SK-N-SH (cell line): ENCODE results near the gene TMEM107. TPM values are rescaled to one million over a fixed set of nuclear protein-coding genes. Genes with fewer than 3 reads are reported as not detected.

Source experiments
- CTCF ChIA-PET: fragments of 300-600, 350-600 bp; formaldehyde crosslinking; extraction: SDS; loops from one replicate; lab custom pipeline; 2021; lab: Yijun Ruan, JAX
- POLR2A ChIA-PET: fragments of 350-600 bp; sonication (Branson Sonifier 250); formaldehyde crosslinking; extraction: SDS; loops from one replicate; lab custom pipeline; 2020; ENCODE audit warnings: antibody characterized with exemption, inconsistent platforms; lab: Yijun Ruan, JAX
- DNase-seq: peaks from one replicate; pipeline ENCODE4 v3.0.0; 2012
- H2AFZ ChIP-seq: fragments of 200-600 bp; sonication (generic); 2 replicates; pipeline ENCODE4 v1.8.1; 2016; ENCODE audit warnings: antibody characterized with exemption, mild to moderate bottlenecking, low read depth
- H3F3A ChIP-seq: fragments of 200-600 bp; sonication (generic); replicated peaks from 2 replicates; pipeline ENCODE3; 2016; ENCODE audit warnings: antibody characterized with exemption, mild to moderate bottlenecking; ENCODE audit not compliant: insufficient read depth
- H3K27ac ChIP-seq, 2 experiments: fragments of 200-500 bp in 1 of 2; fragments of 200-600 bp in 1 of 2; sonication (Bioruptor generic) in 1 of 2; sonication (generic), shearing (Covaris generic) in 1 of 2; 2 replicates each; pipeline versions ENCODE4 v1.5.1 to v1.6.1; 2014 to 2016; ENCODE audit warnings: low read depth in 2 of 2, inconsistent platforms in 1 of 2, low read length in 1 of 2, mild to moderate bottlenecking in 1 of 2, mixed read lengths in 1 of 2
- H3K27me3 ChIP-seq: fragments of 200-600 bp; sonication (generic), shearing (Covaris generic); 2 replicates; pipeline ENCODE4 v1.6.1; 2016; ENCODE audit warnings: mixed run types; ENCODE audit not compliant: insufficient read depth
- H3K36me3 ChIP-seq, 2 experiments: fragments of 200-500 bp in 1 of 2; fragments of 200-600 bp in 1 of 2; sonication (Bioruptor generic) in 1 of 2; sonication (generic) in 1 of 2; replicated peaks in 1 of 2; 2 replicates each; pipeline versions ENCODE3 to v1.5.1; 2014 to 2016; ENCODE audit warnings: low read length in 1 of 2, mild to moderate bottlenecking in 1 of 2; ENCODE audit not compliant: insufficient read depth in 2 of 2, control insufficient read depth in 1 of 2
- H3K4me1 ChIP-seq, 2 experiments: fragments of 200-500 bp in 1 of 2; fragments of 200-600 bp in 1 of 2; sonication (Bioruptor generic) in 1 of 2; sonication (generic), shearing (Covaris generic) in 1 of 2; 2 replicates each; pipeline versions ENCODE4 v1.5.1 to v1.6.1; 2014 to 2016; ENCODE audit warnings: low read depth in 1 of 2, low read length in 1 of 2, mixed run types in 1 of 2; ENCODE audit not compliant: insufficient read depth in 2 of 2, control insufficient read depth in 1 of 2
- H3K4me2 ChIP-seq: fragments of 200-600 bp; sonication (generic), shearing (Covaris generic); 2 replicates; pipeline ENCODE4 v1.6.1; 2017; ENCODE audit warnings: mixed run types
- H3K4me3 ChIP-seq, 2 experiments: fragments of 200-500 bp in 1 of 2; fragments of 200-600 bp in 1 of 2; sonication (Bioruptor generic) in 1 of 2; sonication (generic), shearing (Covaris generic) in 1 of 2; 2 replicates each; pipeline versions ENCODE4 v1.5.1 to v1.8.1; 2014 to 2016; ENCODE audit warnings: low read depth in 2 of 2, inconsistent platforms in 1 of 2, low read length in 1 of 2, mild to moderate bottlenecking in 1 of 2, mixed read lengths in 1 of 2, moderate library complexity in 1 of 2
- H3K79me2 ChIP-seq: fragments of 200-600 bp; sonication (generic); 2 replicates; pipeline ENCODE4 v1.8.1; 2017; ENCODE audit warnings: mild to moderate bottlenecking; ENCODE audit not compliant: insufficient read depth
- H3K9ac ChIP-seq: fragments of 200-600 bp; sonication (generic); 2 replicates; pipeline ENCODE4 v1.6.1; 2017; ENCODE audit warnings: mixed run types
- H3K9me2 ChIP-seq: fragments of 200-600 bp; sonication (generic); 2 replicates; pipeline ENCODE4 v1.6.1; 2017; ENCODE audit warnings: mixed run types
- H3K9me3 ChIP-seq: fragments of 200-600 bp; sonication (generic); 2 replicates; pipeline ENCODE4 v1.6.1; 2017; ENCODE audit warnings: mixed run types, mild to moderate bottlenecking, moderate library complexity
- H4K20me1 ChIP-seq: fragments of 200-600 bp; sonication (generic); 2 replicates; pipeline ENCODE4 v1.6.1; 2017; ENCODE audit warnings: mild to moderate bottlenecking, mixed run types; ENCODE audit not compliant: insufficient read depth
- CTCF ChIP-seq: fragments of 200-600 bp; sonication (generic); IDR thresholded peaks from 2 replicates; pipeline ENCODE4 v1.6.1; 2017; ENCODE audit warnings: antibody characterized with exemption, mild to moderate bottlenecking, moderate library complexity
- EP300 ChIP-seq, 2 experiments: IDR thresholded peaks; 2 replicates each; pipeline versions ENCODE4 v1.4.0 to v1.6.1; 2012; ENCODE audit warnings: borderline replicate concordance in 1 of 2, low read depth in 1 of 2, low read length in 1 of 2
- EZH2phosphoT487 ChIP-seq: fragments of 200-600 bp; sonication (generic); IDR thresholded peaks from 2 replicates; pipeline ENCODE4 v1.6.1; 2017; ENCODE audit warnings: low read depth, mixed run types, mild to moderate bottlenecking, antibody characterized with exemption, moderate library complexity, borderline replicate concordance
- FOSL2 ChIP-seq: IDR thresholded peaks from 2 replicates; pipeline ENCODE4 v1.4.0; 2012; ENCODE audit warnings: low read depth, mild to moderate bottlenecking, moderate library complexity, borderline replicate concordance
- FOXJ3 ChIP-seq: sonication (generic); formaldehyde crosslinking; IDR thresholded peaks from 2 replicates; pipeline ENCODE4 v1.5.1; 2020; ENCODE audit warnings: mild to moderate bottlenecking, missing genetic modification reagents
- GATA2 ChIP-seq: sonication (generic); formaldehyde crosslinking; IDR thresholded peaks from 2 replicates; pipeline ENCODE4 v1.5.0; 2020; ENCODE audit warnings: mild to moderate bottlenecking, missing genetic modification reagents
- JUND ChIP-seq: IDR thresholded peaks from 2 replicates; pipeline ENCODE4 v1.4.0; 2012
- MXI1 ChIP-seq: IDR thresholded peaks from 2 replicates; pipeline ENCODE4 v1.6.1; 2012; ENCODE audit warnings: mild to moderate bottlenecking, low read depth, low read length, improper control_type of control experiment
- NRF1 ChIP-seq: IDR thresholded peaks from 2 replicates; pipeline ENCODE4 v1.6.1; 2012; ENCODE audit warnings: low read depth, mild to moderate bottlenecking, low read length
- PBX3 ChIP-seq: IDR thresholded peaks from 2 replicates; pipeline ENCODE4; 2012
- POLR2AphosphoS5 ChIP-seq: IDR thresholded peaks from 2 replicates; pipeline ENCODE4 v1.6.1; 2012; ENCODE audit warnings: low read depth, low read length
- SMC3 ChIP-seq: IDR thresholded peaks from 2 replicates; pipeline ENCODE4 v1.6.1; 2012; ENCODE audit warnings: low read depth, low read length, improper control_type of control experiment
- WGBS: methylation state at CpG from one replicate; pipeline ENCODE4 v1.1.6; 2017; ENCODE audit warnings: low lambda C conversion rate; 5-methylcytosine and 5-hydroxymethylcytosine counted together
- polyA plus RNA-seq, 3 experiments: library from polyadenylated mRNA; depleted of rRNA; stranded (reverse); fragments of >200 nt; gene quantifications; 2 replicates each; pipeline ENCODE4 v1.2.3, GENCODE V29; 2012
- TF ChIP-seq, protein P1 (sequence below): IDR thresholded peaks from 2 replicates; pipeline ENCODE4 v1.6.1; 2012; ENCODE audit warnings: mild to moderate bottlenecking, low read depth, low read length, moderate library complexity
- TF ChIP-seq, protein P2 (sequence below): fragments of 150-350 bp; IDR thresholded peaks from 2 replicates; pipeline ENCODE4 v1.6.1; 2016; ENCODE audit warnings: mild to moderate bottlenecking, low read depth, low read length

The TMEM107 gene
- polyA plus RNA-seq, 1 of the 3 experiments (the other 2 are of a cell fraction) = 18.6 TPM

DNA sequence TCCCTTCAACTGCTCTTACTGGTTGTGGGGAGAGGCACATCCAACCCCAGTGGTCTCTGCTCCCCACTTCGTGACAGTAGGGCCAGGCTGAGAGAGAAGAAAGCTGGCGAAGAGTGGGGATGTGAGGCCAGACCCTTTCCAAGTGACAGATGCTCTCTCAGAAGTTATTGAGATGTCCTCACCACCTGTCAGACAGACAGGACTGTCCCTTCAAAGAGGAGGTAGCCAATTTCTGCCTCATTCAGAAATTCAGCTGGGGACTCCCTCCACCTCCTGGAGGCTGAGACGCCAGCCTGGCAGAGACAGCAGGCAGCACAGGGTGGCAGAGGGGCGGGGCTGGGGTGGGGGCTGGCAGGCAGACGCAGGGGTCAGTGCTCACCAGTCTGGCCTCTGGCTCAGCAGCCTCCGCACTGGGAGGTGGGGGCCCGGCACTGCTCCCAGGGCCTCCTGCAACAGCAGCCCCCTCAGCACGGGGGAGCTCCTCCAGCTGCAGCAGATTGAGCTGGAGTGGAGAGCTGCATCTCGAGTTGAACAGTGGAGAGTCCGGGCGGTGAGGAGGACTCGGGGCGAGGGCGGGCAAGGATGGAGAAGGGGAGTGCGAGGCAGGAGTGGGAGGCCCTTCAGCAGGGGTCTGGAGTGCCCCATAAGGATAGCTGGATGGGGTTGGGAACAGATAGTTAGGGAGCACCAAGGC, 33.1 kb downstream of the TMEM107 start:
- WGBS = 94% methylated on average over 11 of the region's 15 CpGs
- TF ChIP-seq GATA2 (CRISPR knock-in tag) (no peak), POLR2AphosphoS5 (no peak), JUND (no peak), PBX3 (no peak), FOSL2 (no peak), EP300 (IDR thresholded peaks at IDR 0.05; ENCODE audit: borderline replicate concordance in 1 of 2, low read depth in 1 of 2, low read length in 1 of 2) (no peak), NRF1 (no peak), EZH2phosphoT487 (no peak), MXI1 (no peak), CTCF (no peak), FOXJ3 (CRISPR knock-in tag) (no peak), SMC3 (no peak)
- TF ChIP-seq, protein P1, sequence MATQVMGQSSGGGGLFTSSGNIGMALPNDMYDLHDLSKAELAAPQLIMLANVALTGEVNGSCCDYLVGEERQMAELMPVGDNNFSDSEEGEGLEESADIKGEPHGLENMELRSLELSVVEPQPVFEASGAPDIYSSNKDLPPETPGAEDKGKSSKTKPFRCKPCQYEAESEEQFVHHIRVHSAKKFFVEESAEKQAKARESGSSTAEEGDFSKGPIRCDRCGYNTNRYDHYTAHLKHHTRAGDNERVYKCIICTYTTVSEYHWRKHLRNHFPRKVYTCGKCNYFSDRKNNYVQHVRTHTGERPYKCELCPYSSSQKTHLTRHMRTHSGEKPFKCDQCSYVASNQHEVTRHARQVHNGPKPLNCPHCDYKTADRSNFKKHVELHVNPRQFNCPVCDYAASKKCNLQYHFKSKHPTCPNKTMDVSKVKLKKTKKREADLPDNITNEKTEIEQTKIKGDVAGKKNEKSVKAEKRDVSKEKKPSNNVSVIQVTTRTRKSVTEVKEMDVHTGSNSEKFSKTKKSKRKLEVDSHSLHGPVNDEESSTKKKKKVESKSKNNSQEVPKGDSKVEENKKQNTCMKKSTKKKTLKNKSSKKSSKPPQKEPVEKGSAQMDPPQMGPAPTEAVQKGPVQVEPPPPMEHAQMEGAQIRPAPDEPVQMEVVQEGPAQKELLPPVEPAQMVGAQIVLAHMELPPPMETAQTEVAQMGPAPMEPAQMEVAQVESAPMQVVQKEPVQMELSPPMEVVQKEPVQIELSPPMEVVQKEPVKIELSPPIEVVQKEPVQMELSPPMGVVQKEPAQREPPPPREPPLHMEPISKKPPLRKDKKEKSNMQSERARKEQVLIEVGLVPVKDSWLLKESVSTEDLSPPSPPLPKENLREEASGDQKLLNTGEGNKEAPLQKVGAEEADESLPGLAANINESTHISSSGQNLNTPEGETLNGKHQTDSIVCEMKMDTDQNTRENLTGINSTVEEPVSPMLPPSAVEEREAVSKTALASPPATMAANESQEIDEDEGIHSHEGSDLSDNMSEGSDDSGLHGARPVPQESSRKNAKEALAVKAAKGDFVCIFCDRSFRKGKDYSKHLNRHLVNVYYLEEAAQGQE = no peak
- TF ChIP-seq, protein P2, sequence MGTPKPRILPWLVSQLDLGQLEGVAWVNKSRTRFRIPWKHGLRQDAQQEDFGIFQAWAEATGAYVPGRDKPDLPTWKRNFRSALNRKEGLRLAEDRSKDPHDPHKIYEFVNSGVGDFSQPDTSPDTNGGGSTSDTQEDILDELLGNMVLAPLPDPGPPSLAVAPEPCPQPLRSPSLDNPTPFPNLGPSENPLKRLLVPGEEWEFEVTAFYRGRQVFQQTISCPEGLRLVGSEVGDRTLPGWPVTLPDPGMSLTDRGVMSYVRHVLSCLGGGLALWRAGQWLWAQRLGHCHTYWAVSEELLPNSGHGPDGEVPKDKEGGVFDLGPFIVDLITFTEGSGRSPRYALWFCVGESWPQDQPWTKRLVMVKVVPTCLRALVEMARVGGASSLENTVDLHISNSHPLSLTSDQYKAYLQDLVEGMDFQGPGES = no peak
- no peak overlapping the region for H3K9ac ChIP-seq
- peaks cover 0 to 1% of the 10 kb centered on the region in 2 experiments; a peak in 1 of 4 replicates for H3K4me1 ChIP-seq
- H2AFZ ChIP-seq = no peak overlapping the region
- no peaks in the 10 kb centered on the region for H3K79me2 ChIP-seq
- H3K4me2 ChIP-seq = no peak overlapping the region
- no peaks in the 10 kb centered on the region for H3K9me2 ChIP-seq
- peaks cover 20 to 60% of the 10 kb centered on the region in 2 experiments for H3K36me3 ChIP-seq
- CTCF ChIA-PET = interaction anchor here (1.4 to 1.9 kb wide), 2 partner anchors 50 to 69 kb away, joined by 3 to 6 read pairs; no protein-coding TSS in a partner anchor
- H3F3A ChIP-seq = peaks cover 23% of the 10 kb centered on the region
- H3K9me3 ChIP-seq = no peaks in the 10 kb centered on the region
- no peak overlapping the region for H3K4me3 ChIP-seq
- no peak overlapping the region for H3K27ac ChIP-seq
- peaks cover 8% of the 10 kb centered on the region; the same call in 1 of the 2 replicates for H4K20me1 ChIP-seq
- no peak for DNase-seq
- POLR2A ChIA-PET = interaction anchor here (1.0 kb wide), 1 partner anchor 31 kb away, joined by 3 read pairs; no protein-coding TSS in a partner anchor
- no peaks in the 10 kb centered on the region for H3K27me3 ChIP-seq
